ENCODE data around the gene BEND6.

DNA sequence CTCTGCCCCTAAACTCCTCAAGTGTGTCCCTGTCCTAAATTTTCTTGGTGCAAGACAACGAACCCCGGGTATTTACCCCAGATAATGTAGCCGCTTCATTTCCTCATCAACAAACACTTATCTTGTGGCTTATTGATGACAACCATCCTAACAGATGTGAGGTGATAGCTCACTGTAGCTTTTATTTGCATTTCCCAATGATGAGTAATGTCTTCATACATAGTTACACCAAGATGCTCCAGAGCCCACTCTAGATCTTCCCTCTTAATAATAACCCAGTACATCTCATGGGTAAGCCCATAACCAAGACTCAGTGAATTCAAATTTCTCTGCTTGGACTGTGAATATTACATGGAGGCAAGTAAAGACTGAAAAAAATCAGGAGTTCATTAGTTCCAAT lies 48.2 kb upstream of the BEND6 start:
- TF ChIP-seq GATA2 (IDR thresholded peaks at IDR 0.05; ENCODE audit: low read depth, low read length) = no peak
- TF ChIP-seq GATA3 (IDR thresholded peaks at IDR 0.05; ENCODE audit: low read depth, low read length) = no peak
